GM19452 (cell line): ENCODE data around the gene MRPL2.
A peak's percentile ranks its signal among the peaks of the same experiment; 100 is the strongest.

Experiments used
- ATAC-seq: cut with Tn5 transposase; IDR thresholded peaks from one replicate; pipeline ENCODE4 v1.9.1; 2021; ENCODE audit not compliant: unreplicated experiment

Gene MRPL2

DNA sequence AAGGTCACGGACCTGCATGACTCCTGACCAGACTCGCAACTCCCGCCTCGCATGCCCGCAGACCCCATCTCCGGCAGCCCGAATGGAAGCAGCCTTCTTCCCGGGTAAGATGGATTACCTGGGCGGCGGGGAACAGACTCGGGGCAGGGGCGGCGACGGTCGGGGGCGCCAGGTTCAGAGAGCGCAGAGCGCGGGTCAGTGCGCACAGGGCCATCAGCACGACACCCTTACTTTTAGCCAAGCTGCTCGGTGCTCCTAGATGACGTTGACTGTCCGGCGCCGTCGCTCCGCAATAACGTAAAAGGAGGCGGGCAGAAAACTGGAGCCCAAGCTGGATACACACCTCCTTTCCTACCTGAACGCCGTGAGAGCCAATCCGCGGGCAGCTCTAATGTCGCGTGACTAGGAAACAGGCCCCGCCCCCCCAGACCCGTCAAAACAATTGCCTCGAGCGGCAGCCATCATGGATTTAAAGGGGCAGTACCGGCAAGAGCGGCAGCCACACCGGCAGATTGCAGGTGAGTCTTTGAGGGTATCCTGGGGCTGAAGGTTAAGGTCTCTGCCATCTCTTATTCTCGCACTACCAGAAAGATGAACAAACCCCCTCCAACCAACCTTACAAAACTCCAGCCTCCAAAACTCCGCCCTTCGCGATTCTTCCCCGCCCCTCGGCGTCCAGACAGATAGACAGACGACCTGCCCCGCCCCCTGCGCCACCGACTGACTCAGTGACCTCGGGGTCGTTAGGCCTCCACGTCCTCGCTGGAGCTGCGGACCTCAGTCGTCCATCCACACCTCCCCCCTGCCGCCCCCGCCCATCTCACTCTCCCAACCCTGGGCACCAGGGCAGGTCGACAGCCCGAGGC lies at the start of gene MRPL2, which contains the start of gene KLC4:
TSS of gene MRPL2 (minus strand) at position 267 of the 866 bp plus-strand sequence. CDS start at position 214, 53 bp downstream.
TSS of gene KLC4 (plus strand) at position 464 of the 866 bp plus-strand sequence. CDS start 1,705 bp downstream, outside the sequence.
- ATAC-seq, result peak; percentile 86

DNA sequence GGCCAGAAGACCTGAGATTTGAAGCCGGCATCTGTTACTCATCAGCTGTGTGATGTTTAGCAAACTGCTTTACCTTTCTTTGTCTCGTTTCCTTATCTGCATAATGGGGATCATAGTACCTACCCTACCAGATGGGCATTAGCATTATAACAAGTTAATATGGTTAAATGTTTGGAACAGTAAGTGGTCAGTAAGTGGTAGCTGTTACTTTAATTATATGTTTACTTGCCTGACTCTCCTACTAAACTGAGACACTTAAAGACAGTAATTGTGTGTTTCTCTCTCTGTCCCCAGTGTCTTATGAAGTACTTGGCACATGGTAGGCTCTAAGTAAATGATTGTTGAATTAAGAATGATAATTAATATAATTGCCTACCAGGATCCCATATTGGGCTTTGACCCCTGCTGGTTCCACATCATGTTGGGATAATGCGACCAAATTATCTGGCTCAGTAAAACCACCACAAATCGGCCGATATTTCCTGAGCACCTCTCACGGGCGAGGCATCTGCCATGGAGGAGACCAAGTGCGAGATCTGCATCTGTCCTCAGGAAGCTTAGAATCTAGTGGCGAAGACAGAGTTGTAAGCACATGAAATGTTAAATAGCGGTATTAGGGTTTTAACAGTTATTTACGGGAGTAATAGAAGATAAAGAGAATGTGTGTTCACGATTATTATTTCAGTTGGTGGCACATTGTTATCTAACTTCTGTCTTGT lies 48.3 kb upstream of the MRPL2 start:
- no peak for ATAC-seq

DNA sequence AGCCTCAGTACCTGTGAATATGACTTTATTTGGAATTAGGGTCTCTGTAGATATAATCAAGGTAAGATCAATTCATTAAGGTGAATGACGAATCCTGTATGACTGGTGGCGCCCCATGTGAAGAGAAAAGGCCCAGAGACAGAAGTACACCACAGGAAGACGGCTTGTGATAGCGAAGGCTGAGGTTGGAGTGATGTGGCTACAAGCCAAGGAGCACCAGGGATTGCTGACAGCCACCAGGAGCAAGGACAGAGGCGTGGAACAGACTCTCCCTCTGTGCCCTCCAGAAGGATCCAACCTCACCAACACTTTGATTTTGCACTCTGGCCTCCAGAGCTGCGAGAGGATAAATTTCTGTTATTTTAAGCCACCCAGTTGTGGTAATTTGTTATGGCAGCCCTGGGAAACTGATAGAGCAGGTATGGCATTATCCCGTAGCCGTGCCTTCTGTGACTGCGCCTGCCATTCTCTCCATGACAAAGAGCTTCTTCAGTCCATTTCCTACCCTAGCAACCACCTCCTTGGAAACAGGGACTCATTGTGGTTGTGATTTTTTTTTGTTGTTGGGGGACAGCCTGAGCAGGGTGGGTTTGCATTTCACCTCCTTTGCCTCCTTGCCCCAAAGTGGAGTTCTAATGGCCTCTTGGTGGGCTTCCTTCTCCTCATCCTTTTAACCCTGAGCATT lies 46.4 kb upstream of the MRPL2 start:
- no peak for ATAC-seq

DNA sequence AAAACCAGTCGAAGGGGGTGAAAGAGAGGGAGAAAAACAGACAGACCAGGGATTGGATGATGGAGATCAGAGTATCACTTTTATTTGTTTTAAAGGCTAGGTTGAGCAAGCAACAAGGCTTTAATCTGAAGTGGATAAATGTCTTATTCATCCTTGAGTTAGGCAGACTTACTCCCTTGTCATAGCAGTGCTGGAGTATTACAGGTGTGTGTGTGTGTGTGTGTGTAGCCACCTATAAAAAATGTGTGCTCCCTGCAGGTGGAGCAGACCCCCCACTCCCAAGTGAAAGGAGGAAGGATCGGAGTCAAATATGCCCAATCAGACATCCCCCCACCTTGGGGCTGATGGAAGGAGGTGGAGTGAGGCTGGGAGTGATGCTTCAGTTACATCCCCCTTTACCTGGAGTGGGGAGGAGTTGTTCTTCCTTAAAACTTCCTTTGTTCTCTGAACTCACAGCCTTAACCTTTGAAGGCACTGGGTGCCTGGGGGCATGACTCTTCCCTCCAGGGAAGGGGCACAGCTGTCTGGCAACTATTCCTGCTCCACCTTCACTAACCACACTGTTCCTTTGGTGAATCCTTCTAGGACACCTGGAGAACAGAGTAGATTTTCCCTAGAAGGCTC lies 44.1 kb upstream of the MRPL2 start:
- ATAC-seq, result no peak

DNA sequence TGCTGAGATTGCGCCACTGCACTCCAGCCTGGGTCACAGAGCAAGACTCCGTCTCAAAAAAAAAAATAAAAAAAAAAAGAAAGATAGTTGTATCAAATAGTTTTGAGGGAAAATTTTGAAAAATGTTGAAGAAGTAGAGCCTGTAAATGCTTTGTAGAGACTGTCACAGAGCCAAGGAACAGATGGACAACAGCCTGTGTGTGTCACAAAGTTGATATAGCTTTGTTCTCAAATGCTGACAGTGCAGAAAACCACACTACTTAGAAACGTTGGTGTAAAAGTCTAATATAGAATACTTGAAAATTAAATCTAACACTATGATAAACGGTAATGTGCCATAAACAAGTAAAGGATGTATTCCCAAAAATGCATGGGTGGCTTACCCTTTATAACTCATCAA lies 42.3 kb upstream of the MRPL2 start:
- ATAC-seq, result no peak

DNA sequence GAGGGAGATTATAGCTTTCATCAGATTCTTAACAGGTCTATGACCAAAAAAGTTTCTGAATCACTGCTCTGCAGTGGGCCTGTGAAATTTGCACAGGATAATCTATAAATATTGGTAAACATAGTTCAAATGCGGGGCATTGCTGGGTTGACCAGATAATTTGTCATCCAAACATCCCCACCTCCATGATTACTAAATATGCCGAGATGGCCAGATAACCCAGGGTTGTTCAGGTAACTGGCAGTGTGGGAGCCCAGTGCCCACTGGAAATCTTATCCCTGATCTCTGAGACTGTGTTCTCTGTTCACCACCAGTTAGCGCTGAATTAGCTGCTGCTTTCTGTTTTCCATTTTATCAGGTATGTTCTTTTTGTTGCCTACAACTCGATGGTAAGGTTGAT lies 38.3 kb upstream of the MRPL2 start:
- no peak for ATAC-seq

DNA sequence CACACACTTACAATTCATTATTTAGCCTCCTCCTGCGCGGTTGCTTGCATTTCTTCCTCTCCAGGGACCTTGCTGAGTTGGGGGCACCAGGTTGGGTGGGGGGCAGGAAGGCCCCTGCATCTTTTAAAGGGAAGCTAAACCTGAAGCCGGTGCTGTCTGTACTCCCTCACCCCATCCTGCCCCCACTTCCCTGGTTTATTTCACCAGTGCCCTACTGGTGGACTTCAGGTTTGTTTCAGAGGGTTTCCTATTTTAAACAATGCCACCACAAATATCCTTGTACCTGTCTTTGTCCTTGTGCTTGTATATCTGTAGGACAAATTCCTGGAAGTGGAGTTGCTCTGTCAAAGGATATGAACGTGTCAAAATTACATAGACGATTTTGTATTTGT lies 37.9 kb upstream of the MRPL2 start:
- ATAC-seq, result no peak

DNA sequence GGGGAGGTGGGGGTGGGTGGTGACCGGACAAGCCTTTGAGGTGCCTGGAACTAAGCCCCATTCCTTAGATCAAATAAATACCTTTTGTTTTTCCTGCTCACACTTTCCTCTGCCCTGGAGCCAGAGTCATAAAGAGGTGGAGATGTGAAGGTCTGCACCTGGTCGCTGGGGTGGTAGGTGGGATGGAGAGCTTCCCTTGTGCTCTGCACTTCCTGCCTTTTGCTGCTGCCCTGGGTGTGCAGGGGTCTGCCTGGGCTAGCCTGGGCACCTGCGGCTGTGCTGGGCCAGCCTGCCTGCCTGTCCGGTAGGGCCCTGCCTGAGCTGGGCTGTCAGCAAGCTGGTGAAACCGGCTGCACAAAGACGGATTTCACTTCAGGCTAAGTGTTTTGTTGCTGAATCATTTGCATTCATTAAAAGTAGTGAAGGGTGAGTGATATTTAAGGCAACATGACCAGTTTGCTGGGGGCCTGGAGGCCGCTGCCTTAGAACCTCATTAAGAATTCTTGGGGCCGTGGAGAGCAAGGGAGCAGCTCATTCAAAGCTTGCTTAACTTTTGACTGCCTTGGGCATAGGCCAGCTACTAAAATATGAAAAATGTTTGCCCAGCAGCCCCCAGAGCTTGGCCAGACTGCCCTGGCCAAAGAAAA lies 37.3 kb upstream of the MRPL2 start:
- ATAC-seq, result no peak

DNA sequence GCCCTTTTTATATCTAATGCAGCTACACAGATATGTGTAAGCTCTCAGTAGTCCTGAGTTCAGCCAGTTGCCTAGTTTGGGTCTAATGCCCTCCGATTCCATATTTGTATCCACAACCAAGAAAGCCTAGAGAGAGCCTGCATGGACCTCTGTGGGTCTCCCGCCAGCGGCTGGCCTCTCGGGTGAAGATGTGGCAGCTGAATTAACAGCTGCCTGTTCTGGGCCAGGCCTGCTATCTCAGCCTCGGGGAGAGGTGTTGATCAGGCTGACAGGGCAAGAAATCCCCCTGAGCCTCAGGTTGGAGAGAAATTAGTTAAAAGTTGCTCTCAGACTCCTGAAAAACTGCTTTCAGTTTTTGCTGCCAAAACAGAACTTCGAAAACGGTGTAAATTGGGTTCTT lies 36.7 kb upstream of the MRPL2 start:
- ATAC-seq, result no peak

DNA sequence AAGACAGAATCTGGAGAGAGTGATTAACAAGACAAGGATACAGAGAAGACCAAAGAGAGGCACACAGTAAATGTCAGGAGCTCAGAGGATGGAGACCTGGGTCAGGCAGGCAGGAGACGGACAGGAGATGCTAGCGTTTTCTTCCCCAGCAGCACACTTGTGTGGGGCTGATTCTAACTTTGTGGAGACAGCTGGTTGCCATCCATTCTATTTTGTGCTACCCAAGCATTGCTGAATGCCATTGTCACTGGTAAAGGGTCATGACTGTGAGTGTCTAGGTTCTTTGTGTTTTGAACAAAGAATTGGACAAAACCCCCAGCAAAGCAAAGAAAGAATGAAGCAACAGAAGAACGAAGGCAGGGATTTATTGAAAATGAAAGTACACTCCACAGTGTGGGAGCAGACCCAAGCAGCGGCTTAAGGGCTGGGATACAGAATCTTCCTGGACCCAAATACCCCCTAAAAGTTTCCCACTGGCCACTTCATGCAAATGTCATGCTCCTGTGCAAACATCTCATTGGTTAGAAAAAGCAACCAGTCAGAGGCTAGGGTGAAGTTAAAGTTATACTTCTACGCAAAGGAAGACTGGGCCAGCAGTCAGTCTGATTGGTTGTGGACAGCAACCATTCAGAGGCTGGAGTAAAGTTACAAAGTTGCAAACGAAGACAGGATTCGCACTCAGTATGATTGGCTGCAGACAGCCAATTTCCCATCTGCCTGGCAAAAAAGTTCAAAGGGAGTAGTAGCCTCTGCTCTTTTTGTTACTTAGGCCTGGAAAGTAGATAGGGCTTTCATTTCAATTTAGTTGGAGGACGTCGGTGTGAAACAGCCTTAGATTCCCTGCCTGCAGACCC lies 34.4 kb upstream of the MRPL2 start:
- ATAC-seq, result no peak

DNA sequence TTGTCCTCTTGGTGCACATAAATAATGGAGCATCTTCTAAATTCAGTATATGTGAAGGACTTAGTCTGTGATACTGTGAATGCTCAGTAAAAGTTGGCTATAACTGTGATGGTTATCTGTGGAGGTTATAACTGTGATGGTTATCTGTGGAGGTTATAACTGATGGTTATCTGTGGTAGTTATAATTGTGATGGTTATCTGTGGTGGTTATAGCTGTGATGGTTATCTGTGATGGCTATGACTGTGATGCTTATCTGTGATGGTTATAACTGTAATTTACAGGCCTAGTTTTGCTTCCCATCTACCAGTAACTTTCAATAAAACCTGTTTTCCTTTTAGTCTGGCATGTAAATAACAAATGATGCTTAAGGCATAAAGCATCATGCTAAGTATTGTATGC lies 33.4 kb upstream of the MRPL2 start:
- no peak for ATAC-seq

DNA sequence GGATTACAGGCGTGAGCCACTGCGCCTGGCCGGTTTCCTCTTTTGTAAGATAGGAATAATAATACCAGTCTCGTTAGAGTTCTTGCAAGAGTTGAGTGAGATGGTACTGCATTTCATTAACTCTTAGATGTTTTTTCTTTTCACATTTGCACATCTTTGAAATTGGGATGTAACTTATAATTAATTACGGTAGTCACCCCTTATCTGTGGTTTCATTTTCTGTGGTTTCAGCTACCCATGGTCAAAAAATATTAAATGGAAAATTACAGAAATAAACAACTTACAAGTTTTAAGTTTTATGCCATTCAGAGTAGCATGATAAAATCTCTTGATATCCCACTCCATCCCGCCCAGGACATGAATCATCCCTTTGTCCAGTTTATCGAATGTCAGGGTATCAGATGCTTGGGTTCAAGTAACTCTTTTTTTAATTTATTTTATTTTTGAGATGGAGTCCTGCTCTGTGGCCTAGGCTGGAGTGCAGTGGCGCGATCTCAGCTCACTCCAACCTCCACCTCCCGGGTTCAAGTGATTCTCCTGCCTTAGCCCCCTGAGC lies 32.3 kb upstream of the MRPL2 start:
- ATAC-seq, result no peak

DNA sequence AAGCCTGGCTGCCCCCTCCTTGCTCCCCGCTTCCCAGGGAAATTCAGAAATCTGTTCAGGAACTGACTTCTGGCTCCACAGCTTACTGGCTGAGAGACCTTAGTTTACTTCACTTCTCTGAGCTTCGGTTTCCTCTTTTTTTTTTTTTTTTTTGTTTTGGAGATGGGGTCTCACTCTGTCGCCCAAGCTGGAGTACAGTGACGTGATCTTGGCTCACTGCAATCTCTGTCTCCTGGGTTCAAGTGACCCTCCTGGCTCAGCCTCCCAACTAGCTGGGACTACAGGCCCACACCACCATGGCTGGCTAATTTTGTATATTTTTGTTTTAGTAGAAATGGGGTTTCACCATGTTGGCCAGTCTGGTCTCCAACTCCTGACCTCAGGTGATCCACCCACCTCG lies 31.8 kb upstream of the MRPL2 start:
- ATAC-seq, result no peak

DNA sequence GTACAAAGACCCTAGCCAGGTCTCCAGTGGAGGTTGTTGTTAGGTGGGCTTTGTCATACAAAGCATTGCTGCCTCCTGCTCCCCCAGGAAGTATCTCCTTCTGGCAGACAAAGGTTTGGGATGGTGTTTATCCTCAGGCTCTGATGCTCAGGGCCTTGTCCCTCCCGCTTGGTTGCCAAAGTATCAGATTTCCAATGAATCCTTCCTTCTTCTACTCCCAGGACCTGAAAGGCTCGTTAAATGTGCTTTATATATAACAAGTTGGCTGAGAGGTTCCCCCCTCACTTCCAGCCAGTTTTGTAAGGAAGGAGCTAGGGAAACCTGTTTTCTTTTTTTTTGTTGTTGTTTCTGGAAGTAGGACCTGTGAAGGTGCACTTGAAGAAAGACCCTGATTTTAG lies 31.3 kb upstream of the MRPL2 start:
- ATAC-seq, result no peak

DNA sequence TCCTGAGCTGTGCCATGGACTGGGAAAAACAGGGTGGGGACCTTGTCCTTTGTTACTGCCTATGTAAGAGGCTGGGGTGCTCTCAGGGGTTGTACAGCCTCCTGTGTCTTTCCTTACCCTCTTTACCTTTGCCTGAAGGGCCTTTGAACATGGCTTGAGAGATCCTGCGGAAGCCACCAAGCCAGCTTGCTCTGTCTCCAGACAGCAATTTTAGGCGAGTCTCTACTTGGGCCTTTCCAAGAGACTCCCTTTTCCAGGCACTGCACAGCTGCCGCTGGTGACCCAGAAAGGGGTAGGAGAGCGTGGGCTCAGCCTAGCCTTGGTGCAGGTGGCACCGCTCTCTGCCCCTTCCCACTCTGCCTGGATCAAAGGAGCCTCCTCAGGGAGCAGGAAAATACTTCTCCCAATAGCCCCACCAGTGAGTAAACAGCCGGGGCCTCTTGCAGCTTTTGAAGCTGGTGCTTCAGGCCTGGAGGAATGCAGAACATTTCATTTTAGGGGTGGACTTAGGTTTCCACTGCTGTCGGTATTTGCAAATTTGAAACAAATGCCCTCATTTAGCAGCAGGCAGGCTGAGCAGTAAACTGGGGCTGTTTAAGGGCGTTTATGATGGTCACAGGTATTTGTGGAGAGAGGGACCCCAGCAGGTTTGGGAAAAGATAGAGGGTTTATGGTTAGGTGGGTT lies 30.8 kb upstream of the MRPL2 start:
- no peak for ATAC-seq

DNA sequence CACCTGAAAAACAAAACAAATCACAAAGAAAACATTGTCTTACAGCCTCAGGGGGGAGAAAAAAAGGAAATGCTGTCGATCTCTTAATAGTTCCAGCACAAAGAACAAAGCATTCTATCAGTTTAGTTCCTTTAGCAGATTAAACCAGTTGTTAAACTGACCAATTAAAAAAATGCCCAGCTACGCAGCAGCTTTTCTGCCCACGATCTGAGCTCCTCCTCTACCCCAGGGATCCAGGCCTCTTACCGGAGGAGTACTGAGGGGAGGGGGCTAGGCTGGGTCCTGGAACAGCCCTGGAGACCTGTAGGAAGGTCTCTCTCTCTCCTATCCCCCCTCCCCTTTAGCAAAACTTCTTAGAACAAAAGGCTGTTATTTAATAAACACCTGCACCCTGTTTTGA lies 30.2 kb upstream of the MRPL2 start:
- ATAC-seq, result no peak

DNA sequence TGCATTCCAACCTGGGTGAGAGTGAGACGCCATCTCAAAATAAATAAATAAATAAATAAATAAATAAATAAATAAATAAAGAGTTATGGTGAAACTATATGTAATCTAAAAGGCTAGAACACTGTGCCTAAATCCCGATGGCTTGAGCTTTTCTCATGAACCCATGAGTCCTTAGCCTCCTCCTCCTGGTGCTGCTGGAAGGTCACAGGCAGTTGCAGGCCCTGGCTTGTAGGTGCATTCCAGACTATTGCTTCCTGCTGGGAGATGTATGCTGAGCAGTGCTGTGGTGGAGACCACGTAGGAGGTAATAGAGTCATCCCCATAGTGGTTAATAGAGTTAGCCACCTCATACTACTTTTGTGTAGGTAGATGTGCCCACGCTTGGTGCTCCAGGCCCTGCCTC lies 29.4 kb upstream of the MRPL2 start:
- no peak for ATAC-seq

DNA sequence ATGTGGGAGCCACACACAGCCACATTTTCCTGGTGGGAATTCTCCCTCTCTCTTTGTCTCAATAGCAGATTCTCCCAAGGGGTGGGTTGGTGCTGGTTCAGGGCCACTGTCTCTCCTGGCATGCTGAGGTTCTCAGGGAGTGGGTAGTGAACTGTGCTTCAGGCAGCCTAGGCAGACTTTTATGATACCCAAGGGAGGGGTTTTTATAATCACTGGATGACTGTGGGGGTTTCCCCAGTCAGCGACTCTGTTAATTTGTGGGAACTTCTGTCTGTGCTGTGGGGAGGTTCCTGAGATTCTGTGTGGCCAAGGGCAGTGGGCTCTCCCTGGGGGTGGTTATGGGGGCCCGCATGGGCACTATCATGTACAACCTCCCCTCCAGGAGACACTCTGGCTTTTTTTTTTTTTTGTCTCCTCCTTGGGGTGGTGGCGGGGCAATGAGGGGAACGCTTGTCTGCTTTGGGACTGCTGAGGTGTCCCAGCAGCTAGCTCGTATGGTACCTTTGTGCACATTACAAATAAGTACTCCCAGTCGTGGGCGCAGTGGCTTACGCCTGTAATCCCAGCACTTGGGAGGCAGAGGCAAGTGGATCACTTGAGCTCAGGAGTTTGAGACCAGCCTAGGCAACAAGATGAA lies 26.9 kb upstream of the MRPL2 start:
- ATAC-seq, result no peak
